GM19328 (cell line): ENCODE data around the gene OS9.

Source experiments
- ATAC-seq: cut with Tn5 transposase; IDR thresholded peaks from one replicate; pipeline ENCODE4 v1.9.1; 2021; ENCODE audit warnings: mild to moderate bottlenecking, moderate library complexity; ENCODE audit not compliant: unreplicated experiment

OS9 gene

DNA sequence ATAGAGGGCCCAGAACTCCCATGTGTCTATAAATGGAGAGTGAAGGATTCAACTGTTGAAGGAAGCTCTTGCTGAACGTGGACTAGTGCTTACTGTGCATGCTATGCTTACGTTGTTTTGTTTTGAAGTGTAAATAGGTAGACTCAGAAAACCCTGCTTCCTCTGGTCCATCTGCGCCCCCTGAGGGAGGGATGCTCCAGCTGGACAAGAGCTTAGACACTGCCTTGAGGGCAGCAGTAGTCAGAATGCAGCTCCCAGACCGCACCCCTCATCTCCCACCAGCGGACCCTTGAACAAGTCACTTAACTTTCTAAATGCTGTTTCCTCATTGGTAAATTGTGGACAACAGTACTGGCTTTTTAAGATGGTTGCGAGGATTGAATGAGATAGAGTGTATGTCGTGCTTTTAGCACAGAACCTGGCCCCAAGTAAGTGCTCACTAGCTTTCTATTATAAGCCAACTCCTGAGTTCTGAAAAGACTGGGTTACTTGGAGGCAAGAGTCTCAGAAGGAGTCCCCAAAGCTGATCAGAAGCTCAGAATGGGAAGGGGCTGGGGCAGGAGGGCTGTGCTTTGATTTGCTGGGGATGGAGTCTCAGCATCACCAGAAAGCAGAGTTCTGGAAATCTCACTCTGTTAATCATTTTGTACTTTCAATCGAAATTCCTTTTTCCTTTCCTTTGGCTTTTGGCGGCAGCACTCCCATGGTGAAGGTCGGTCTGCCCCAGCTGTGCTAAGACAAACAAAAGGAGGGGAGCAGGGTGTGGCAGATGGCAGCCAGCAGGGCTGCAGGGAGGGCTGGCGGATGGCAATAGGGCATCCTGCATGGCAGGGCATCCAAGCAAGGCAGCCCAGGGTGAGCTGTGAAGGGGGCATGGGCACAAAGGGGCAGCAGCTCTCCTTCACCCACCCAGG, 29.0 kb downstream of the OS9 start:
- ATAC-seq: no peak

GRCh38 chr12:57723630-57723962, 29.7 kb downstream of the OS9 start:
- ATAC-seq: no peak

GRCh38 chr12:57724003-57724935, 30.3 kb downstream of the OS9 start:
- ATAC-seq: no peak

- ATAC-seq: no peak
Observed at GRCh38 chr12:57724936-57725740, 31.2 kb downstream of the OS9 start.

GRCh38 chr12:57725851-57726150, 31.9 kb downstream of the OS9 start:
- no peak for ATAC-seq

DNA sequence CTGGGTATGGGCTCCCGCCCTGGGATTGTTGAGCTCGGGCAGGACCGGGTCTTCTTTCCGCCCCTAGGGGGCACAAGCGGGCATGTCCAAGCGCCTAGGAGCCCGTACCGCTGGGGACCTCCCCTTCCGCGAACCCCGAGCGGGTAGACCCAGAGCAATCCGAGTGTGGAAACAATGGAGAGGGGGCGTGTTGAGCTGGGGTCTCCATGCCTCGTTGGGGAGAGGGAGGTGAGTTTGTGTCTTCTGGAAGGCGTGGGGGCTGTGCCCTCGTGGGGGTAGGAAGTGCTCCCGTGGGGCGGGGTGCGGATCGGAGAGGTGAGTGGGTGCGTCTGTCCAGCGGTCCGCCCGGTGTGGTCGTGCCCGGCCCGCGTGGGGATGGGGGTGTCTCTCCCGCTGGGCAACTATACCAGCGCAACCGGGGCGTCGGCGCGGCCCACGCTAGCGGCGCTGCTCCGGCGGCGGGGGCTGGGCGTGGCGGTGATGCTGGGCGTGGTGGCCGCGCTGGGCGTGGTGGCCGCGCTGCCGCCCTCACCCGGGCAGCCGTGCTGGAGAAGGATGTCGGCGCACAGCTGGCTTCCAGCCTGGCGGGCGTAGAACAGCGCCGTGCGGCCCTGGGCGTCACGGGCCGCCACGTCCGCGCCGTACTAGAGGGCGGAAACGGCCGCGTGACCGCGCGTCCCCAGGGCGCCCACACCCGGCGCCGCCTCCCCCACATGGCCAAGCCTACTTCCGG, 32.4 kb downstream of the OS9 start:
- no peak for ATAC-seq

- no peak for ATAC-seq
Observed at GRCh38 chr12:57726884-57727757, 33.2 kb downstream of the OS9 start.

DNA sequence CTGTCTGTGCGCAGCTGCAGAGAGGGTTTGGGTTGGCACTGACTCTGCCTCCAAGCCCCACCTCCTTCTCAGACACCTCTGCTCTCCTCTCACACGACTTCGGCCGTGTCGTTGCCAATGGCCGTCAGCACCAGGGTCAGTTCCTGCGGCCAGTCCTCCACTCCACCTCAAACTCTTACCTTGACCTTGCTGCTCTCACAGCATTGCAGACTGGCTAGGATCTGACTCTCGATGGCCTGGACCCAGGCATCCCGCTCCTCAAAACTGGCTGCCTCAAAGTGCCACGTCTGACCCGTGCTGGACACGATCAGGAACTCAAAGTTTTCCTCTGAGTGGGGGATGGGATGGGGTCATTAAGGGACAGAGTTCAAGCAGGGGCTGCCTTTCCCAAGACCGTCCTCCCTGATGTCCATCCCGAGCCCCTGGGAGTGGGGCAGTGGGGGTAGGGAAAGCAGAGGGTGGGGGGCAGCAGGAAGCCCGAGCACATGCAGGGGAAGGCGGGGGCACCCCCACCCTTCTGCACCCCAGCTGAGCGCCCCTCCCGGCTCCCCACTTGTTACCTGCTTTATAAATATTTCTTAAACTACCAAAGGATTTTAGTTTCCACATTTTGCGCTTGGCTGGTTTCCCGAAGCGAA, 33.9 kb downstream of the OS9 start:
- no peak for ATAC-seq

GRCh38 chr12:57729321-57729844, 35.5 kb downstream of the OS9 start:
- no peak for ATAC-seq

GRCh38 chr12:57730336-57731067, 36.6 kb downstream of the OS9 start:
- ATAC-seq: no peak

DNA sequence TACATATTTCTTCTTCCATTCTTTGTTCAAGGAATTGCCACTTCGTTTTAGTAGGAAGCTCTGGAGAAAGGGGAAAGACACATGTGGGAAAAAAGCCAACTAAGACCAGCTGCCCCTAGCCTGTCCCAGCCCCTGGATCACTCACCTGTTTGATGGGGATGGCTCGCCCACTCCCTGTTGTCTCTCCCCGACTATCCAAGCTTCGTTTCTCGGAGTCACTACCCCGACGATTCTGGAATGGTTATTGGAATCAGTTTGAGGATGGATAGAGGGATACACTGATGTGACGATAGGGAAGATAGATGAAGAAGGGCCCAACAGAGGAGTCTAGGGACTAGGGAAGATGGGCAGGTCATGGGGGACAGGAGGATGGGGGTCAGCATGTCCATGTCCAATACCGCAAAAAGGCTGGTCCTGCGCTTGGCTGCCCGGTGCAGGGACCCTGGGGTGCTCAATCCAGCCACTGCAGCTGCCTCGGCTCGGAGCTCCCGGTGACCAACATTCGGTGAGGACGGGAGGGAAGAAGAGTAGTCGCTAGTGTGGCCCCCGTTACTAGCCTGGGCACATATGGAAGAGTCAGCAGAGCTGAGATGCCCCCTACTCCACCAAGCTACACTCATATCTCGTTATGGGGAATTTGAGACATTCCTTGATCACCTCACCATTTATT, 37.6 kb downstream of the OS9 start:
- ATAC-seq: no peak

- no peak for ATAC-seq
Observed at GRCh38 chr12:57732270-57732669, 38.3 kb downstream of the OS9 start.

DNA sequence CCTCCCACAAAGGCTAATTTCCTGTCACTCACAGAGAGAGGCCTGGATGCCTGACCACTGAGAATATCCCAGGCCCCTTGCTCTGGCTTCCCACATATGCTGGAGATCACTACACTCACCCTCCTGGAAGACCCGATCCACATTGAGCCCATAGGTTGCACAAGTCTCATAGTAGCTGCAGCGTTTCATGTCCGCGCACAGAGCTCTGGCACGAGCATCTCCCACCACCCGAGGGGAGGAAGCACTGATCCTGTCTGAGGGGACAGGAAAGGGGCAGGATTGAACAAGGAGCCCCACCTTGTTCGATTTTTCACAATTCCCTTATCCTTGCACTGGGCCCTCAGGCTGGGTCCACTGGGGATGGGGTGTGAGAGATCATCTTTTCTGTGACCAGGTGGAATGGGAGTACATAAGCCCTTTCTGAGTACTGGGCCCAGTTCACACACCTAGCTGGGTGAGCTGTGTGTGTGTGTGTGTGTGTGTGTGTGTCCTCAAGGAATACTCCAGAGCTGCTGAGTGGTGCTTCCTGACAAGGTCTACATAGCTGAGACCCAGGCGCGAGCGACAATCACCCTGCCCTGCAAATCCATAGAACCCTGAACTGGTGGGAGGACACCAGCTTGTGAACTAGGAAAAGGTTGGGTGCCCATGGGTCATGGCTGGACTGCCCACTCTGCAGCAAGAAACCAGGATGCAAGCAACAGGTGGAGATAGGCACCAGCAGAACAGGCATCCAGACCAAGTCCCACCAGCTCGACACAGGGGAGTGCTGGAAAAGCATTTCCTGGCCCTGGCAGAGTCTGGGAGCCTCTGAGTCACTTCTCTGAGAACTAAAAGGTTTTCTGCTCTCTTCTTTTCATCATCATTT, 39.0 kb downstream of the OS9 start:
- no peak for ATAC-seq

DNA sequence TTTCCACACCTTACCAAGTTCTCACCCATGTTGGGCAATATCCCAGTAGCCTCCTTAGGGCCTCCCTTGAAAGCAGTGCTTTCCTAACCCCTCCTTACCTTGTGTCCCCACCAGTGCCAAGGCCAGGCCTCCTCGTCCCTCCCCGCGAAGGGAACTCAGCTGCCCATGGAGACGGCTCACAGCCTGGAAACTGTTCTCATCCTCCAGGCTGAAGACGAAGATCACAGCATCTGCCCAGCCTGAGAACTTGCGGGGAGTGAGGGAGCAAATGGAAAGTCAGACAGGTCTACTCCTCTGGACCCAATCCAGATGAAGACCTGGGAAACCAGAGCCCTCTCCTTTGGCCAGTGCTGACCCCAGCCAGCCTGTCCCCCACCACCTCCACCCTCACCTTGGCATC, 40.0 kb downstream of the OS9 start:
- no peak for ATAC-seq

- no peak for ATAC-seq
Observed at GRCh38 chr12:57734591-57734990, 40.7 kb downstream of the OS9 start.

- no peak for ATAC-seq
Observed at GRCh38 chr12:57735198-57735855, 41.4 kb downstream of the OS9 start.
